HG03558 (cell line): Measurements from ENCODE around the gene HLCS.

Experiments used
- ATAC-seq: cut with Tn5 transposase; IDR thresholded peaks from one replicate; pipeline ENCODE4 v1.9.1; 2021; ENCODE audit warnings: moderate number of reproducible peaks; ENCODE audit not compliant: unreplicated experiment; ENCODE audit errors: extremely low read depth

HLCS gene

GRCh38 chr21:36987845-36988244, 21.4 kb upstream of the HLCS start:
- no peak for ATAC-seq

DNA sequence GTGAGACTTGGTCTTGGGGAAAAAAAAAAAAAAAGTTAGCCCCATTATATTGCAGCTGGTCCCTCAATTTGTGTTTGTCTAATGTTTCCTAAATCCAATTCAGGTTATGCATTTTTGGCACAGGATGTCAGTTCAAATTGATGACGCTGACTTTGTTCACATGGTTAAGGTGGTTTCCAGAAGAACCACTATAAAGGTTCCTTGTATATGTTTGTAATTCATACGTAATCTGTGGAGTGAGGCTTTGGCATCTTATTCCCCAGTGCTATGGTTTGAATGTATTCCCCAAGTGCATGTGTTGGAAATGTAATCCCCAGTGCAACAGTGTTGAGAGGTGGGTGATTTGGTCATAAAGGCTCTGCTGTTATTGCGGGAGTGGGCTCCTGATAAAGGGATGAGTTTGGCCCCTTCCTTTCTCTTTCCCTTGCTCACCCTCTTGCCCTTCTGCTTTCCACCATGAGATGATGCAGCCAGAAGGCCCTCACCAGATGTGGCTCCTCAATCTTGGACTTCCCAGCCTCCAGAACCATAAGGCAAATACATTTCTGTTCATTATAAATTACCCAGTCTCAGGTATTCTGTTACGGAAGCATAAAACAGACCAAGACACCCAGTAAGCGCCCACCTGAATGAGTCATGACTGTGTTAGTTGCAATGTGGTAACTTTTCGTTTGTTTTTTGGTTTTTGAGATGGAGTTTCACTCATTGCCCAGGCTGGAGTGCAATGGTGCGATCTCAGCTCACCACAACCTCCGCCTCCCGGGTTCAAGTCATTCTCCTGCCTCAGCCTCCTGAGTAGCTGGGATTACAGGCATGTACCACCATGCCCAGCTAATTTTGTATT, 19.5 kb upstream of the HLCS start:
- no peak for ATAC-seq

GRCh38 chr21:36981977-36982700, 15.7 kb upstream of the HLCS start:
- no peak for ATAC-seq

DNA sequence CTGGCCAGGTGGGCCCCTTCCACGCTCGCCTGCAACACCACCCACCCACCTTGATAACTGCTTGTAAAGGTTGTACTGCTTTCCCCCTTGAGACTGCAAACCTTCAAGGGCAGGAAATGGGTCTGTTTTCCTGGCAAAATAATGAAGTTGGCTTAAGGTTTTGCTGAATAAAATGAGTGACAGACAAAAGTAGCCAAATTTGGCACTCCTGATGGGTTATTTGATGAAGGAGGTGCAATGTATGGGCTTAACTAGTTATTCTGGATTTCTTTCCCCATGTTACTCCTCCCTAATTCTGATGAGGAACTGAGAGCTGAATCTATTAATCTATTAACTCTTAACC, 14.6 kb upstream of the HLCS start:
- ATAC-seq = no peak

GRCh38 chr21:36980280-36981048, 14.0 kb upstream of the HLCS start:
- no peak for ATAC-seq

GRCh38 chr21:36976882-36977651, 10.6 kb upstream of the HLCS start:
- ATAC-seq = no peak

DNA sequence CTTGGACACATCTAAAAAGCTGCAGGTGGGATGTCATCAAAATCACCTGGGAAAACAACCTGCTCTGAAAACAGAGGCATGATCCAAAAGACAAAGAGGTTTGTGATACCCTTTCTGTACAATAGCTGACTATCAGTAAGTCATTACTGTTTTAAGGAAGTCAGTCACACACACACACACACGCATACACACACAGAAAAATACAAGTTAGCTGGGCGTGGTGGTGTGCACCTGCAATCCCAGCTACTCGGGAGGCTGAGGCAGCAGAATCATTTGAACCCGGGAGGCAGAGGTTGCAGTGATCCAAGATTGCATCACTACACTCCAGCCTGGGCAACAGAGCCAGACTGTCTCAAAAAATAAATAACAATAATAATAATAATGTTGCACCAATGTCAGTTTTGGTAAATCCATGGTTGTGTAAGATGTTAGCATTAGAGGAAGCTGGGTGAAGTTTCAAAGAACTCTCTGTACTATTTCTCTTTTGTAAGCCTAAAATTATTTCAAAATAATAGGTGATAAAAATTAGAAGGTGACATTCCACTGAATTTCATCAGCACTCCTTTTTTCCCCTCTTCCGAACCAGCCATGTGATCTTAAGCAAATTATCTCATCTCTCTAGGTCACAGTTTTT, 9.9 kb upstream of the HLCS start:
- ATAC-seq = no peak

- no peak for ATAC-seq
These were observed 8.4 kb upstream of the HLCS start for GRCh38 chr21:36974851-36975192.

GRCh38 chr21:36973986-36974850, 7.7 kb upstream of the HLCS start:
- ATAC-seq = no peak

DNA sequence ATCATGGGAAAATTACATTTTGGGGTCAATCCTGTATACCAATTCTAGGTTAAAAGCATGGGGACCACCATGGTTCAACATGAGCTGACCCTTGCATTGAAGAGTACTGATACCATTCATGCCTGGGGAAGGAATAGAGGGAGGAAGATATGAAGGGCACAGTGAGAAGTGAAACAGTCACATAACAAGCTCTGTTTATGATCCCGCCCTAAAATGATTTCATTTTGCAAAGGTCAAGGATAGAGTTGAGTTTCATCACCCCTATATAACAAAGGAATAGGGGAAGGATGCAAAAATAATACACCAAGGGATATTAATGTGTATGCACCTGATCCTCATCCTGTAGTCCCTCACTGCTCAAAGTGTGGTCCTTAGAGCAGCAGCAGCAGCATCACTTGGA, 2.5 kb upstream of the HLCS start:
- no peak for ATAC-seq

DNA sequence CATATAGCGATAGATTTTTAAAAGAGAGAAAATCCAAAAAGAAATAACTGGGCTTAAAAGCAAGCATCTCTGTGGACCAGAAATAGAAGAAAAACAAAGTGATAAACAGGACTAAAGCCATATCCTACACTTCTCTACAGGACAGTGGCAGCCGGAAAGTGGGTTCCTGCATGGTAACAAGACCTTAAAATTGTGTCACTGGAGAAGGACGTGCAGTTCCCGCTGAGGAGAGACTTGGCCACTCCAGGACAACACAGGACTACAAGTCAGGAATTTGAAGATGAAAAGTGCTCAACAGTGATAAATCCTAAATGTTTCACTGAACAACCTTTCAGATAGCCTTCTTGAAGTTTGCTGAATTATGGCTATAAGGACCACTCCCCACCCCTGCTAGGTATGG, 1.9 kb upstream of the HLCS start:
- ATAC-seq = no peak

GRCh38 chr21:36966821-36967768, 626 bp upstream of the HLCS start:
- ATAC-seq = no peak

DNA sequence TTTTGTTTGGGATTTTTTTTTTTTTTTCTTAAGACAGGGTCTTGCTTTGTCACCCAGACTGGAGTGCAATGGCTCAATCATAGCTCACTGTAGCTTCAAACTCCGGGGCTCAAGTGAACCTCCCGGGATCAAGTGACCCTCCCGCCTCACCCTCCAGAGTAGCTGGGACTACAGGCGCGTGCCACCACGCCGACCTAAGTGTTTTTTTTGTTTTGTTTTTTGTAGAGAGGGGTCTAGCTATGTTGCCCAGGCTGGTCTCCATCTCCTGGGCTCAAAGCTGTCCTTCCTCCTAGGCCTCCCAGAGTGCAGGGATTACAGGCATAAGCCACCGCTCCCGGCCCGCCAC, 776 bp downstream of the HLCS start:
- ATAC-seq = no peak

GRCh38 chr21:36964827-36965719, 1.4 kb downstream of the HLCS start:
- ATAC-seq = no peak

- ATAC-seq = no peak
These were observed 2.1 kb downstream of the HLCS start for GRCh38 chr21:36964398-36964797.

DNA sequence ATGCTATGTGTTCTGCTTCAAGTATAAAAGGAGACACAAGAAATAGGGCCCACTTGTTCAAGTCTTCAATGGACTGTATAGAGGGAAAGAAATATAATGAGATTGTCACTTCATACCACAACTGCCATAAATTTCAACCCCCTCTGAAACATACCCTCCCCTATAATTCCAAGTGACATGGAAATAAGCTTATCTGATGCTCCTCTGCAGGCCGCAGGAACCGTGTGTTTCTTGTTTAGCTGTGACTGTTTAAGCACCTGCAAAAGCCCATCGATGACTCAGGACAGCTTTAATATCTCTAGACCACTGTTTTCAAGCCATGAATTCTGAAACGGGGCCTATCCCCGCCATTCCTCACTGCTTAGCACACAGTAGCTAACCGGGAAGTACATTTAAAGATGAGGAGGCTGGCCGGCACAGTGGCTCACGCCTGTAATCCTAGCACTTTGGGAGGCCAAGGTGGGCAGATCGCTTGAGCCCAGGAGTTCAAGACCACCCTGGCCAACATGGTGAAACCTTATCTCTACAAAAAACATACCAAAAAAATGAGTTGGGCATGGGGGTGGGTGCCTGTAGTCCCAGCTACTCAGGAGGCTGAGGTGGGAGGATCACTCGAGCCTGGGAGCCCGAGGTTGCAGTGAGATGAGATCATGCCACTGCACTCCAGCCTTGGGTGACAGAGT, 4.2 kb downstream of the HLCS start:
- no peak for ATAC-seq
